Body of pancreas (tissue), 4 donors: ENCODE measurements around the gene KAT6B.

Experiments
- POLR2A ChIP-seq, 3 donors: fragments of 450-650 bp; IDR thresholded peaks; one replicate each; pipeline ENCODE4 v1.6.1; 2016; ENCODE audit warnings: antibody characterized with exemption in 3 of 3, mild to moderate bottlenecking in 2 of 3
- TF ChIP-seq, protein P1 (sequence below), 7 experiments: fragments of 450-650 bp in 4 of 7; fragments of 200-600 bp in 3 of 7; sonication (generic) in 3 of 7; IDR thresholded peaks; one replicate each; pipeline ENCODE4 v1.5.1; 2016 to 2019; ENCODE audit warnings: antibody characterized with exemption in 7 of 7

DNA sequence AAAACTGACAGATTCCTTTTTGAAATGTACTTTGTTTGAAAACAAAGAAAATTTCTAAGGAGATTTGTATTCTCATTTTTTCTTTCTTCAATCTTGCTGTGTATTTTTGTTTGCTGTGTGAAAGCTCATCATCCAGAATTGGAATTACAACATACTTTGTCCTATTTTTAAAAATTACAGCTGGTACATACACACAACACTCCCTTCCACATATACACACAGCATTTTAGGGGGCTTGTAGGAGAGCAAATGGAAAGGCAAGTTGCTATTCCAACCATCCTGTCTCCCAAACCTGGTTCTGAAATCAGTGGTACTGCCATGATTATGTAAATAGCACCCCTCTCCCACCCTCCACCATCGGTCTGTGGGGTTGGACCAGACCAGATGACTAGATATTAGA lies 184.0 kb downstream of the KAT6B start:
- TF ChIP-seq, protein P1, sequence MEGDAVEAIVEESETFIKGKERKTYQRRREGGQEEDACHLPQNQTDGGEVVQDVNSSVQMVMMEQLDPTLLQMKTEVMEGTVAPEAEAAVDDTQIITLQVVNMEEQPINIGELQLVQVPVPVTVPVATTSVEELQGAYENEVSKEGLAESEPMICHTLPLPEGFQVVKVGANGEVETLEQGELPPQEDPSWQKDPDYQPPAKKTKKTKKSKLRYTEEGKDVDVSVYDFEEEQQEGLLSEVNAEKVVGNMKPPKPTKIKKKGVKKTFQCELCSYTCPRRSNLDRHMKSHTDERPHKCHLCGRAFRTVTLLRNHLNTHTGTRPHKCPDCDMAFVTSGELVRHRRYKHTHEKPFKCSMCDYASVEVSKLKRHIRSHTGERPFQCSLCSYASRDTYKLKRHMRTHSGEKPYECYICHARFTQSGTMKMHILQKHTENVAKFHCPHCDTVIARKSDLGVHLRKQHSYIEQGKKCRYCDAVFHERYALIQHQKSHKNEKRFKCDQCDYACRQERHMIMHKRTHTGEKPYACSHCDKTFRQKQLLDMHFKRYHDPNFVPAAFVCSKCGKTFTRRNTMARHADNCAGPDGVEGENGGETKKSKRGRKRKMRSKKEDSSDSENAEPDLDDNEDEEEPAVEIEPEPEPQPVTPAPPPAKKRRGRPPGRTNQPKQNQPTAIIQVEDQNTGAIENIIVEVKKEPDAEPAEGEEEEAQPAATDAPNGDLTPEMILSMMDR (IDR thresholded peaks at IDR 0.05), result no peak
- no peak for TF ChIP-seq POLR2A (IDR thresholded peaks at IDR 0.05)
